Stimulated activated CD4-positive, alpha-beta T cell treated with anti-CD3 and anti-CD28 coated beads, Interleukin-12 subunit alpha, Interleukin-12 subunit beta, amount 100 ng/mL, for 24 hours (primary cell): ENCODE measurements around the gene GALR2.

Experiments used
- DNase-seq, 2 experiments: peaks; one replicate each; pipeline ENCODE4 v3.0.0-alpha.2; 2020; ENCODE audit warnings: low read depth in 2 of 2

Gene GALR2

GRCh38 chr17:76079535-76079955, 5.0 kb downstream of the GALR2 start:
- DNase-seq: no peak

- DNase-seq: no peak
Observed at GRCh38 chr17:76079956-76080767, 5.6 kb downstream of the GALR2 start.

- no peak for DNase-seq
Observed at GRCh38 chr17:76080768-76081287, 6.2 kb downstream of the GALR2 start.

- DNase-seq: no peak
Observed at GRCh38 chr17:76081295-76082210, 7.0 kb downstream of the GALR2 start.

GRCh38 chr17:76082326-76083251, 8.0 kb downstream of the GALR2 start:
- no peak for DNase-seq

GRCh38 chr17:76083536-76084182, 9.1 kb downstream of the GALR2 start:
- no peak for DNase-seq

GRCh38 chr17:76085066-76085730, 10.6 kb downstream of the GALR2 start:
- no peak for DNase-seq

GRCh38 chr17:76085731-76086366, 11.3 kb downstream of the GALR2 start:
- no peak for DNase-seq

GRCh38 chr17:76086384-76086783, 11.8 kb downstream of the GALR2 start:
- no peak for DNase-seq

- DNase-seq: no peak
Observed at GRCh38 chr17:76087531-76087930, 12.9 kb downstream of the GALR2 start.

GRCh38 chr17:76088041-76088867, 13.7 kb downstream of the GALR2 start:
- DNase-seq: no peak

GRCh38 chr17:76088868-76089576, 14.4 kb downstream of the GALR2 start:
- no peak for DNase-seq

- DNase-seq: no peak
Observed at GRCh38 chr17:76089680-76090516, 15.3 kb downstream of the GALR2 start.

- no peak for DNase-seq
Observed at GRCh38 chr17:76090517-76091129, 16.0 kb downstream of the GALR2 start.

GRCh38 chr17:76091526-76092286, 17.1 kb downstream of the GALR2 start:
- no peak for DNase-seq
